Stomach (tissue), 9 donors: ENCODE results near the gene KIRREL3. TPM values are rescaled to one million over a fixed set of nuclear protein-coding genes. Genes with fewer than 3 reads are reported as not detected.

Source experiments
- DNase-seq, 2 donors: peaks; one replicate each; pipeline versions ENCODE4 v3.0.0 to v3.0.0-alpha.2; 2013 to 2019
- H3K27ac ChIP-seq, 5 donors: fragments of 200-600 bp in 4 of 5; sonication (generic) in 4 of 5; one replicate each; pipeline ENCODE4 v1.5.1; 2013 to 2019; ENCODE audit warnings: mild to moderate bottlenecking in 1 of 5, moderate library complexity in 1 of 5
- H3K27me3 ChIP-seq, 3 donors: fragments of 200-600 bp; sonication (generic); one replicate each; pipeline ENCODE4 v1.5.1; 2017 to 2019; ENCODE audit warnings: mixed run types in 1 of 3
- H3K36me3 ChIP-seq, 4 donors: fragments of 200-600 bp; sonication (generic); 1 replicate in 3 of 4; 2 replicates in 1 of 4; pipeline ENCODE4 v1.5.1; 2016 to 2019
- H3K4me1 ChIP-seq, 4 donors: fragments of 200-600 bp; sonication (generic); one replicate each; pipeline ENCODE4 v1.5.1; 2016 to 2019
- H3K4me3 ChIP-seq, 4 donors: fragments of 200-600 bp; sonication (generic) in 3 of 4; one replicate each; pipeline ENCODE4 v1.5.1; 2016 to 2019; ENCODE audit warnings: mild to moderate bottlenecking in 1 of 4
- H3K9me3 ChIP-seq, 4 donors: fragments of 200-600 bp; sonication (generic); one replicate each; pipeline ENCODE4 v1.5.1; 2016 to 2019
- EP300 ChIP-seq: sonication (generic); formaldehyde crosslinking; IDR thresholded peaks from one replicate; pipeline ENCODE4 v1.6.1; 2017; ENCODE audit warnings: antibody characterized with exemption
- POLR2A ChIP-seq, 4 donors: fragments of 450-650 bp; IDR thresholded peaks; one replicate each; pipeline ENCODE4 v1.6.1; 2016; ENCODE audit warnings: antibody characterized with exemption in 4 of 4, control low read depth in 2 of 4, mild to moderate bottlenecking in 1 of 4, moderate library complexity in 1 of 4
- POLR2AphosphoS5 ChIP-seq, 3 donors: sonication (generic); formaldehyde crosslinking; IDR thresholded peaks; one replicate each; pipeline ENCODE4 v1.6.1; 2016; ENCODE audit warnings: antibody characterized with exemption in 3 of 3
- WGBS, 5 donors: extraction: QIAGEN DNeasy Blood & Tissue Kit in 3 of 5; methylation state at CpG; one replicate each; pipeline versions ENCODE4 v1.1.5 to v1.1.7; 2013 to 2018; 5-methylcytosine and 5-hydroxymethylcytosine counted together
- intact Hi-C: fragments of 100-400 bp; cut with DNase I; formaldehyde crosslinking; loops from one replicate; pipeline ENCODE4 v1.15.1; 2023; ENCODE audit warnings: low total_unique reads
- polyA plus RNA-seq, 3 donors: library from polyadenylated mRNA; stranded (reverse); fragments of 200-250 nt; gene quantifications; one replicate each; pipeline ENCODE4 v1.2.3, GENCODE V29; 2013
- total RNA-seq, 5 donors: library from RNA; depleted of rRNA; stranded (reverse); fragments of >200 nt; gene quantifications; one replicate each; pipeline versions ENCODE4 v1.1.0 to v1.2.3, GENCODE V29; 2014 to 2016
- TF ChIP-seq, protein P1 (sequence below), 7 experiments: fragments of 450-650 bp in 4 of 7; fragments of 200-600 bp in 3 of 7; sonication (generic) in 3 of 7; IDR thresholded peaks; one replicate each; pipeline ENCODE4 v1.5.1; 2016 to 2019; ENCODE audit warnings: antibody characterized with exemption in 7 of 7, control low read depth in 2 of 7, mild to moderate bottlenecking in 1 of 7
- donor health status: healthy with polysubstance abuse.
- donor health status: Bipolar disorder and iron deficiency.
- donor health status: healthy.

The KIRREL3 gene
- total and polyA plus RNA-seq, 8 donors, result 0.10 to 1.7 (median 0.38) TPM; not detected in 4

DNA sequence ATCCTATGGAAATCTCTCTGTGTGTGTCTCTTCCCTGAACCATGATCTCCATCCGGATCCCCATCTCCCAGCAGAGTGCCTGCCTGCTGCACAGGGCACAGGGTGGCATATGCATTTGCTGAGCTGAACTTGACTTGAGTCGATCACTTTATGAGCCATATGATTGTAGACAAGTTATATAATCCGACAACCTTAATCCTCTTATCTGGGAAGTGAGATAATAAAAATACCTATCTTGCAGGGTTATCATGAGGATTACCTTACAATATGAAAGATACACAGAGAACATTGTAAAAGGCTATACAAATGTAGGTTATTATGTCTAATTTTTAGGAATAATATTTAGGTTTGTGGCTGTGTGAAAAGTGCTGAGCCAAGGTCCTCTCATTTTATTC is 520.6 kb downstream of the KIRREL3 start:
- no peak for DNase-seq
- intact Hi-C loops, result loop anchor here (5.0 kb wide), 1 partner anchor 33 kb away; no protein-coding TSS in a partner anchor
- peak overlapping the region in 1 of 5 donors; percentile 49 for H3K27ac ChIP-seq

DNA sequence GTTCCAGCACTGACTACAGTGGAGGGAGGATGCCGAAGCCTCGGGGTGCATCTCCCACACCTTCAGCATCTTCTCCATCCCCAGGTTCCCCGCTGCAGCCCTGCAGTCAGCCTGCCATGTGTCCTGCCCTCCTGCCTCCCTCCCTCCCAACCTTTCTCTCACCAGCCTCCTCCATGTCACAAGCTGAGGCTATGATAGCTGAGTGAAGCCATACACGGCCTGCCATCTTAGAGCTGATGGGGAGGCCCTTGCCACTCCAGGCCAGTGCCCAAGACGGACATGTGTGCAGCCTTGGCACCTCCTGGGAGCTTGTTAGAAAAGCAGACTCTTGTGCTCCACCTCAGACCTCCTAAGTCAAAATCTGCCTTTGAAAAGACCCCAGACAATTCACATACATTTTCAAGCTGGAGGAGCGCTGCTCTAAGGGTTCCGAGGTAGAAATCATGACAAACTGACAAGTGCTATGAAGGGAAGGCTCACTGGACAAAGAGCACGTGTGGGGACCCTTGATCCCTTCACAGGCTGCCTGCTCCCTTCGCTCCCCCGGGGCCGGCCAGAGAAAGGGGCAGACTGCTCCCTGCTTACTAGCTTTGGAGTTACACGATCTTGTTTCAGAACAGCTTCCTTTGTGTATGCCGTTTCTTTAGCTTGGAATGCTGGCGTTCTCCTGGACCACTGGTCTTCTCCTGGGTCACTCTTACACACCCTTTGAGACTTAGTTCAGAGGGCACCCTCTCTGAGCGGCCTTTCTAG is 521.2 kb downstream of the KIRREL3 start:
- DNase-seq, result no peak
- Histone ChIP-seq H3K4me1 (peaks cover 4 to 7% (median 5%) of the 10 kb centered on the region in 4 donors), H3K4me3 (no peak overlapping the region), H3K27me3 (peaks cover 0 to 8% (median 0%) of the 10 kb centered on the region in 3 donors), H3K36me3 (no peaks in the 10 kb centered on the region), H3K9me3 (no peaks in the 10 kb centered on the region), H3K27ac (no peak overlapping the region)
- TF ChIP-seq EP300, result no peak
- TF ChIP-seq POLR2AphosphoS5 (IDR thresholded peaks at IDR 0.05), result no peak
- TF ChIP-seq, protein P1, sequence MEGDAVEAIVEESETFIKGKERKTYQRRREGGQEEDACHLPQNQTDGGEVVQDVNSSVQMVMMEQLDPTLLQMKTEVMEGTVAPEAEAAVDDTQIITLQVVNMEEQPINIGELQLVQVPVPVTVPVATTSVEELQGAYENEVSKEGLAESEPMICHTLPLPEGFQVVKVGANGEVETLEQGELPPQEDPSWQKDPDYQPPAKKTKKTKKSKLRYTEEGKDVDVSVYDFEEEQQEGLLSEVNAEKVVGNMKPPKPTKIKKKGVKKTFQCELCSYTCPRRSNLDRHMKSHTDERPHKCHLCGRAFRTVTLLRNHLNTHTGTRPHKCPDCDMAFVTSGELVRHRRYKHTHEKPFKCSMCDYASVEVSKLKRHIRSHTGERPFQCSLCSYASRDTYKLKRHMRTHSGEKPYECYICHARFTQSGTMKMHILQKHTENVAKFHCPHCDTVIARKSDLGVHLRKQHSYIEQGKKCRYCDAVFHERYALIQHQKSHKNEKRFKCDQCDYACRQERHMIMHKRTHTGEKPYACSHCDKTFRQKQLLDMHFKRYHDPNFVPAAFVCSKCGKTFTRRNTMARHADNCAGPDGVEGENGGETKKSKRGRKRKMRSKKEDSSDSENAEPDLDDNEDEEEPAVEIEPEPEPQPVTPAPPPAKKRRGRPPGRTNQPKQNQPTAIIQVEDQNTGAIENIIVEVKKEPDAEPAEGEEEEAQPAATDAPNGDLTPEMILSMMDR (IDR thresholded peaks at IDR 0.05), result no peak
- TF ChIP-seq POLR2A (IDR thresholded peaks at IDR 0.05), result no peak
- WGBS, 5 donors, result 89 to 92% (median 89%) methylated on average over 15 of the region's 15 CpGs
- intact Hi-C loops, result loop anchor here (5.0 kb wide), 1 partner anchor 167 kb away; no protein-coding TSS in a partner anchor

More for the DNA sequence above, 520.6 kb downstream of the KIRREL3 start:
- peaks cover 0 to 8% (median 0%) of the 10 kb centered on the region in 3 donors for H3K27me3 ChIP-seq
- no peaks in the 10 kb centered on the region for H3K9me3 ChIP-seq
- 76 to 90% (median 84%) methylated on average over 3 of the region's 3 CpGs for WGBS, 5 donors
- H3K4me3 ChIP-seq, result no peak overlapping the region
- TF ChIP-seq, protein P1 (IDR thresholded peaks at IDR 0.05), result no peak
- TF ChIP-seq POLR2AphosphoS5 (IDR thresholded peaks at IDR 0.05), result no peak
- TF ChIP-seq POLR2A (IDR thresholded peaks at IDR 0.05), result no peak
- TF ChIP-seq EP300, result no peak
- peaks cover 4 to 7% (median 5%) of the 10 kb centered on the region in 4 donors for H3K4me1 ChIP-seq
- H3K36me3 ChIP-seq, result no peaks in the 10 kb centered on the region

DNA sequence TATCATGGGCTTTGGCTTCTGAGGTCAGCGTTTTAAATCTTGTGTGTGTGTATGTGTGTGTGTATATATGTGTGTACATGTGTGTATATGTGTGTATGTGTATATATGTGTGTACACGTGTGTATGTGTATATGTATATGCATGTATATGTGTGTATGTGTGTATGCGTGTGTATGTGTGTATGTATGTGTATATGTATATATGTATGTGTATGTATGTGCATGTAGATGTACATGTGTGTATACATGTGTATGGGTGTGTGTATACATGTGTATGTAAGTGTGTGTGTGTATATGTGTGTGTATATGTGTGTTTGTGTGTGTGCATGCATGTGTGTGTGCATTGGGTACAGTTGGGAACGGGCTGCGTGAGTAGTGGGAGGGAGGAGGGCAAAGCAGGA is 522.1 kb downstream of the KIRREL3 start:
- peaks cover 0 to 8% (median 0%) of the 10 kb centered on the region in 3 donors for H3K27me3 ChIP-seq
- WGBS, 5 donors, result 75 to 84% (median 79%) methylated on average over 5 of the region's 5 CpGs
- H3K4me3 ChIP-seq, result no peak overlapping the region
- H3K36me3 ChIP-seq, result no peaks in the 10 kb centered on the region
- intact Hi-C loops, result loop anchor here (5.0 kb wide), 1 partner anchor 166 kb away; no protein-coding TSS in a partner anchor
- H3K9me3 ChIP-seq, result no peaks in the 10 kb centered on the region
- no peak for TF ChIP-seq POLR2A (IDR thresholded peaks at IDR 0.05)
- TF ChIP-seq, protein P1 (IDR thresholded peaks at IDR 0.05), result no peak
- TF ChIP-seq POLR2AphosphoS5 (IDR thresholded peaks at IDR 0.05), result no peak
- TF ChIP-seq EP300, result no peak
- no peak for DNase-seq
- no peak overlapping the region for H3K27ac ChIP-seq
- H3K4me1 ChIP-seq, result peaks cover 4 to 7% (median 5%) of the 10 kb centered on the region in 4 donors

DNA sequence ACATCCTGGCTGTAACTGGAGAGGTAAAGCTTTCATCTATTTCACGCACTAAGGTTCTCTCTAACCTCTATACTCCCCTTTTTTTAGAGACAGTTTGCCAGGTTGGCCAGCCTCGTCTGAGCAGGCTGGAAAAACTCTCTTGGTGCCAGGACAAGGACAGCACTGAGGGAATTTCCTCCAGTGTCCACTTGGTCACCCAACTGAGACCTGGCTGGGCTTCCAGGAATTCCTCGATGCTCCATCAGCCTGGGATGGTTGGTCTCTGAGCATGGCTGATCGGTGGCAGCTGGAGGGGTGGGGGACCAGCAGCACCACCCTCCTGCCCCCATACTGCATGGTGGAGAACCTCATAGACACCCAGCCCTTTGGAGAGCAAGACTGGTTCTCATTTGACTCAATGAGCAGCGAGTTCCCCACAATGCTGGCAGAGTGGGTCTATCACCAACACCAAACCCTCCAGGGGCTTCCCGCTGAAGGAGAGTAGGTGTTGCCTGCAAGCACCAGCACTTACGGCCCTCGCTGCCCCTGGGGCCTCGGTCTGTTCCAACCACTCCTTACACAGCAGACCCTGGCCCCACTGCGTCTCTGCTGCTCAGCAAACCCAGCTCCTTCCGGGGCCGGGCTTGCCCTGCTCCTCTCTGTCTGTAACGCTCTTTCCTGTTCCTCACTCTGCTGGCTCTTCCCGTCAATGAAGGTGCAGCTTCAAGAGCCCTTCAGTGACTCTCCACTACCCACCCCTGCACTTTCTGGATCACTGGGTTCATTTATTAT is 522.9 kb downstream of the KIRREL3 start:
- TF ChIP-seq, protein P1 (IDR thresholded peaks at IDR 0.05), result no peak
- TF ChIP-seq POLR2A (IDR thresholded peaks at IDR 0.05) (no peak), EP300 (no peak), POLR2AphosphoS5 (IDR thresholded peaks at IDR 0.05) (no peak)
- Histone ChIP-seq H3K9me3 (no peaks in the 10 kb centered on the region), H3K36me3 (no peaks in the 10 kb centered on the region), H3K4me1 (peaks cover 4 to 7% (median 5%) of the 10 kb centered on the region in 4 donors), H3K27ac (no peak overlapping the region), H3K4me3 (no peak overlapping the region), H3K27me3 (peaks cover 0 to 8% (median 0%) of the 10 kb centered on the region in 3 donors)
- DNase-seq, result no peak
- intact Hi-C loops, result loop anchor here (5.0 kb wide), 1 partner anchor 165 kb away; no protein-coding TSS in a partner anchor
- WGBS, 5 donors, result 54 to 73% (median 61%) methylated on average over 14 of the region's 14 CpGs
